Measurements from ENCODE around the gene ZNF366.

The ZNF366 gene

GRCh38 chr5:72510610-72511181 is 3.5 kb upstream of the ZNF366 start:
- H3K4me3 ChIP-seq (ENCODE audit: low read depth, low read length), result no peak overlapping the region
- DNase-seq (ENCODE audit: low read depth), result no peak
- TF ChIP-seq CTCF (IDR thresholded peaks at IDR 0.05; ENCODE audit: low read depth, low read length, missing control alignments), result no peak

- H3K4me3 ChIP-seq (ENCODE audit: low read depth, low read length), result no peak overlapping the region
- DNase-seq (ENCODE audit: low read depth), result no peak
- no peak for TF ChIP-seq CTCF (IDR thresholded peaks at IDR 0.05; ENCODE audit: low read depth, low read length, missing control alignments)
Measured at GRCh38 chr5:72509401-72509800, 2.2 kb upstream of the ZNF366 start.

- TF ChIP-seq CTCF (IDR thresholded peaks at IDR 0.05; ENCODE audit: low read depth, low read length, missing control alignments), result no peak
- peak; percentile 77 for DNase-seq (ENCODE audit: low read depth)
Measured at GRCh38 chr5:72508241-72509170, 1.3 kb upstream of the ZNF366 start.

GRCh38 chr5:72507907-72508238 is 663 bp upstream of the ZNF366 start:
- no peak for DNase-seq (ENCODE audit: low read depth)
- H3K4me3 ChIP-seq (ENCODE audit: low read depth, low read length), result no peak overlapping the region
- TF ChIP-seq CTCF (IDR thresholded peaks at IDR 0.05; ENCODE audit: low read depth, low read length, missing control alignments), result no peak

More at GRCh38 chr5:72508241-72509170, 1.3 kb upstream of the ZNF366 start:
- no peak overlapping the region for H3K4me3 ChIP-seq (ENCODE audit: low read depth, low read length)

GRCh38 chr5:72506158-72506549 is 1.1 kb downstream of the ZNF366 start:
- no peak for DNase-seq (ENCODE audit: low read depth)
- no peak overlapping the region for H3K4me3 ChIP-seq (ENCODE audit: low read depth, low read length)
- TF ChIP-seq CTCF (IDR thresholded peaks at IDR 0.05; ENCODE audit: low read depth, low read length, missing control alignments), result no peak

GRCh38 chr5:72505539-72506157 is 1.6 kb downstream of the ZNF366 start:
- no peak for DNase-seq (ENCODE audit: low read depth)
- H3K4me3 ChIP-seq (ENCODE audit: low read depth, low read length), result no peak overlapping the region
- no peak for TF ChIP-seq CTCF (IDR thresholded peaks at IDR 0.05; ENCODE audit: low read depth, low read length, missing control alignments)
